HEK293 (cell line): ENCODE results near the gene CAPNS1.
A peak's percentile ranks its signal among the peaks of the same experiment; 100 is the strongest.

Source experiments
- EGR2 ChIP-seq: fragments of 450-650 bp; formaldehyde crosslinking; IDR thresholded peaks from 2 replicates; pipeline ENCODE4 v1.5.1; 2016; ENCODE audit warnings: low read depth, missing biosample characterization, missing genetic modification characterization
- HOXA7 ChIP-seq: sonication (generic); formaldehyde crosslinking; IDR thresholded peaks from 2 replicates; pipeline ENCODE4 v1.8.1; 2022; ENCODE audit warnings: missing genetic modification reagents, borderline replicate concordance
- HOXC10 ChIP-seq: sonication (generic); formaldehyde crosslinking; IDR thresholded peaks from 2 replicates; pipeline ENCODE4 v1.8.1; 2023; ENCODE audit warnings: mild to moderate bottlenecking, missing genetic modification reagents
- SCRT1 ChIP-seq: fragments of 450-650 bp; formaldehyde crosslinking; IDR thresholded peaks from 2 replicates; pipeline ENCODE4 v1.5.1; 2016; ENCODE audit warnings: missing biosample characterization, missing genetic modification characterization, borderline replicate concordance
- ZBTB48 ChIP-seq: fragments of 450-650 bp; formaldehyde crosslinking; IDR thresholded peaks from 2 replicates; pipeline ENCODE4 v1.5.1; 2016; ENCODE audit warnings: missing biosample characterization, missing genetic modification characterization
- ZEB2 ChIP-seq: fragments of 450-650 bp; formaldehyde crosslinking; IDR thresholded peaks from 2 replicates; pipeline ENCODE4 v1.5.1; 2016; ENCODE audit warnings: missing biosample characterization, missing genetic modification characterization
- ZNF157 ChIP-seq: fragments of 450-650 bp; formaldehyde crosslinking; IDR thresholded peaks from 2 replicates; pipeline ENCODE4 v1.5.1; 2016; ENCODE audit warnings: missing biosample characterization, missing genetic modification characterization
- ZNF24 ChIP-seq: fragments of 450-650 bp; formaldehyde crosslinking; IDR thresholded peaks from 2 replicates; pipeline ENCODE4 v1.5.1; 2016; ENCODE audit warnings: missing biosample characterization, missing genetic modification characterization
- ZNF266 ChIP-seq: fragments of 450-650 bp; formaldehyde crosslinking; IDR thresholded peaks from 2 replicates; pipeline ENCODE4 v1.5.1; 2016; ENCODE audit warnings: missing biosample characterization, missing genetic modification characterization, low read depth
- ZNF341 ChIP-seq: fragments of 450-650 bp; formaldehyde crosslinking; IDR thresholded peaks from 2 replicates; pipeline ENCODE4; 2016; ENCODE audit warnings: low read depth, missing biosample characterization, missing genetic modification characterization
- ZNF488 ChIP-seq: fragments of 450-650 bp; formaldehyde crosslinking; IDR thresholded peaks from 2 replicates; pipeline ENCODE4 v1.5.1; 2016; ENCODE audit warnings: missing biosample characterization, missing genetic modification characterization
- ZNF501 ChIP-seq: fragments of 450-650 bp; formaldehyde crosslinking; IDR thresholded peaks from 2 replicates; pipeline ENCODE4 v1.5.1; 2016; ENCODE audit warnings: missing biosample characterization, missing genetic modification characterization
- ZNF514 ChIP-seq: fragments of 450-650 bp; formaldehyde crosslinking; IDR thresholded peaks from 2 replicates; pipeline ENCODE4 v1.5.1; 2016; ENCODE audit warnings: missing biosample characterization, missing genetic modification characterization
- ZNF585B ChIP-seq: fragments of 450-650 bp; formaldehyde crosslinking; IDR thresholded peaks from 2 replicates; pipeline ENCODE4 v1.5.1; 2016; ENCODE audit warnings: missing biosample characterization, missing genetic modification characterization
- ZNF596 ChIP-seq: fragments of 450-650 bp; IDR thresholded peaks from 2 replicates; pipeline ENCODE4 v1.5.0; 2018; ENCODE audit warnings: missing biosample characterization, mild to moderate bottlenecking, missing genetic modification characterization, moderate library complexity
- ZNF610 ChIP-seq: fragments of 450-650 bp; formaldehyde crosslinking; IDR thresholded peaks from 2 replicates; pipeline ENCODE4 v1.5.1; 2016; ENCODE audit warnings: missing biosample characterization, missing genetic modification characterization, borderline replicate concordance
- ZNF626 ChIP-seq: fragments of 450-650 bp; sonication (Bioruptor Pico); formaldehyde crosslinking; IDR thresholded peaks from 2 replicates; pipeline ENCODE4 v1.5.1; 2018; ENCODE audit warnings: missing biosample characterization, missing genetic modification characterization, inconsistent platforms
- ZSCAN16 ChIP-seq: fragments of 450-650 bp; formaldehyde crosslinking; IDR thresholded peaks from 2 replicates; pipeline ENCODE4 v1.5.1; 2016; ENCODE audit warnings: missing biosample characterization, missing genetic modification characterization
- TF ChIP-seq, protein P1 (sequence below): fragments of 450-650 bp; formaldehyde crosslinking; IDR thresholded peaks from 2 replicates; pipeline ENCODE4; 2016; ENCODE audit warnings: missing biosample characterization, missing genetic modification characterization
- TF ChIP-seq, protein P2 (sequence below): fragments of 450-650 bp; formaldehyde crosslinking; IDR thresholded peaks from 2 replicates; pipeline ENCODE4 v1.5.1; 2017; ENCODE audit warnings: missing biosample characterization, mild to moderate bottlenecking, missing genetic modification characterization, moderate library complexity
- TF ChIP-seq, protein P3 (sequence below): fragments of 450-650 bp; formaldehyde crosslinking; IDR thresholded peaks from 2 replicates; pipeline ENCODE4 v1.5.1; 2016; ENCODE audit warnings: missing biosample characterization, missing genetic modification characterization
- TF ChIP-seq, protein P4 (sequence below): fragments of 450-650 bp; formaldehyde crosslinking; IDR thresholded peaks from 2 replicates; pipeline ENCODE4 v1.5.1; 2016; ENCODE audit warnings: missing biosample characterization, missing genetic modification characterization, borderline replicate concordance
- TF ChIP-seq, protein P5 (sequence below): fragments of 450-650 bp; formaldehyde crosslinking; IDR thresholded peaks from 2 replicates; pipeline ENCODE4 v1.5.1; 2016; ENCODE audit warnings: missing biosample characterization, missing genetic modification characterization, borderline replicate concordance
- TF ChIP-seq, protein P6 (sequence below): fragments of 450-650 bp; formaldehyde crosslinking; IDR thresholded peaks from 2 replicates; pipeline ENCODE4 v1.5.1; 2016; ENCODE audit warnings: missing biosample characterization, missing genetic modification characterization

CAPNS1 gene

DNA sequence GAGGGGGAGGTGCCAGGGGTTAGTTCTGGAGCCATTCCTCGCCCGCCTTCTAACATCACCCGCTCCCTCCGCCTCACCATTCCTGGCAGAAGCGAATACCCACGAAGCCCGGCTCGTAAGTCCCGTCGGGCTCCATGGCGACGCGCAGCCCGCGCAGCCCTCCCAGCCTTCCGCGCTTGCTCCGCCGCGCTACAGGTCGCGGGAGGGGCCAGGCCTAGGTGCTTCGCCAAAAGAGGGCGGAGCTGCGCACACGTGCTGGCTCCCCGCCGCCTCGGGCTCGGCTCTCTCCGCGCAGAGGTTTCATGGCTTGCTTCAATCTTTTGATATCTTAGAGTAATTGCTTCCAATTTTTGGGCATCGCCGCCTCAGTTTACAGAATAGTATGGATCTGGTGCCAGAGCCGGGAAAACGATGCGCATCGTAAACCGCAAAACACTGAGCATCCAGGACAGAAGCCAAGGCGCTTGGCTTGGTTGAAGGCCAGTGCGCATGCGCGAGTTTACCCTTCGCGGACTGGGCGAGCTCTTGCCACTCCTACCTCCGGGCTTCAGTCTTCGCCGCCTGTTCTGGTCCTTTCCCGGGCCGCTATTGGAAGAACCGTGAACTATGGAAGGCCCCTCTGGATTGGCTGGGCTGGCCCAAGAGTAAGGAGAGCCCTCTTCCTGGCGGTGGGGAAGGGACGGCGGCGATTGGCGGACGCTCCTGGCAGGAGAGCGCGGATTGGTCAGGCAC is 25.0 kb upstream of the CAPNS1 start, which contains the start of gene POLR2I (continued):
- TF ChIP-seq ZNF488 (tag by site-specific recombination) (no peak), ZBTB48 (tag by site-specific recombination) (no peak), ZNF157 (tag by site-specific recombination) (no peak), EGR2 (no peak), ZNF585B (tag by site-specific recombination) (no peak), ZNF596 (peak; percentile 12; the same call in 1 of the 2 replicates), SCRT1 (tag by site-specific recombination) (peak; percentile 100), ZNF501 (peak; percentile 98), ZNF266 (no peak), ZNF341 (peak; percentile 91), ZNF514 (tag by site-specific recombination) (no peak), ZNF24 (peak; percentile 88), ZSCAN16 (tag by site-specific recombination) (peak; percentile 4; the same call in 1 of the 2 replicates), ZNF626 (no peak), ZNF610 (tag by site-specific recombination) (peak; percentile 90), HOXC10 (no peak), ZEB2 (peak; percentile 91), HOXA7 (CRISPR knock-in tag) (no peak)
- TF ChIP-seq, protein P1, sequence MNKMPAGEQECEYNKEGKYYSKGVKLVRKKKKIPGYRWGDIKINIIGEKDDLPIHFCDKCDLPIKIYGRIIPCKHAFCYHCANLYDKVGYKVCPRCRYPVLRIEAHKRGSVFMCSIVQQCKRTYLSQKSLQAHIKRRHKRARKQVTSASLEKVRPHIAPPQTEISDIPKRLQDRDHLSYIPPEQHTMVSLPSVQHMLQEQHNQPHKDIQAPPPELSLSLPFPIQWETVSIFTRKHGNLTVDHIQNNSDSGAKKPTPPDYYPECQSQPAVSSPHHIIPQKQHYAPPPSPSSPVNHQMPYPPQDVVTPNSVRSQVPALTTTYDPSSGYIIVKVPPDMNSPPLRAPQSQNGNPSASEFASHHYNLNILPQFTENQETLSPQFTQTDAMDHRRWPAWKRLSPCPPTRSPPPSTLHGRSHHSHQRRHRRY (tag by site-specific recombination), result 0 out of 2 replicates have a peak, but pooled peaks have one; percentile 14
- TF ChIP-seq, protein P2, sequence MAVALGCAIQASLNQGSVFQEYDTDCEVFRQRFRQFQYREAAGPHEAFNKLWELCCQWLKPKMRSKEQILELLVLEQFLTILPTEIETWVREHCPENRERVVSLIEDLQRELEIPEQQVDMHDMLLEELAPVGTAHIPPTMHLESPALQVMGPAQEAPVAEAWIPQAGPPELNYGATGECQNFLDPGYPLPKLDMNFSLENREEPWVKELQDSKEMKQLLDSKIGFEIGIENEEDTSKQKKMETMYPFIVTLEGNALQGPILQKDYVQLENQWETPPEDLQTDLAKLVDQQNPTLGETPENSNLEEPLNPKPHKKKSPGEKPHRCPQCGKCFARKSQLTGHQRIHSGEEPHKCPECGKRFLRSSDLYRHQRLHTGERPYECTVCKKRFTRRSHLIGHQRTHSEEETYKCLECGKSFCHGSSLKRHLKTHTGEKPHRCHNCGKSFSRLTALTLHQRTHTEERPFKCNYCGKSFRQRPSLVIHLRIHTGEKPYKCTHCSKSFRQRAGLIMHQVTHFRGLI, result peak; percentile 85
- TF ChIP-seq, protein P3, sequence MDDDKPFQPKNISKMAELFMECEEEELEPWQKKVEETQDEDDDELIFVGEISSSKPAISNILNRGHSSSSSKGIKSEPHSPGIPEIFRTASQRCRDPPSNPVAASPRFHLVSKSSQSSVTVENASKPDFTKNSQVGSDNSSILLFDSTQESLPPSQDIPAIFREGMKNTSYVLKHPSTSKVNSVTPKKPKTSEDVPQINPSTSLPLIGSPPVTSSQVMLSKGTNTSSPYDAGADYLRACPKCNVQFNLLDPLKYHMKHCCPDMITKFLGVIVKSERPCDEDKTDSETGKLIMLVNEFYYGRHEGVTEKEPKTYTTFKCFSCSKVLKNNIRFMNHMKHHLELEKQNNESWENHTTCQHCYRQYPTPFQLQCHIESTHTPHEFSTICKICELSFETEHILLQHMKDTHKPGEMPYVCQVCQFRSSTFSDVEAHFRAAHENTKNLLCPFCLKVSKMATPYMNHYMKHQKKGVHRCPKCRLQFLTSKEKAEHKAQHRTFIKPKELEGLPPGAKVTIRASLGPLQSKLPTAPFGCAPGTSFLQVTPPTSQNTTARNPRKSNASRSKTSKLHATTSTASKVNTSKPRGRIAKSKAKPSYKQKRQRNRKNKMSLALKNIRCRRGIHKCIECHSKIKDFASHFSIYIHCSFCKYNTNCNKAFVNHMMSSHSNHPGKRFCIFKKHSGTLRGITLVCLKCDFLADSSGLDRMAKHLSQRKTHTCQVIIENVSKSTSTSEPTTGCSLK (tag by site-specific recombination), result no peak
- TF ChIP-seq, protein P4, sequence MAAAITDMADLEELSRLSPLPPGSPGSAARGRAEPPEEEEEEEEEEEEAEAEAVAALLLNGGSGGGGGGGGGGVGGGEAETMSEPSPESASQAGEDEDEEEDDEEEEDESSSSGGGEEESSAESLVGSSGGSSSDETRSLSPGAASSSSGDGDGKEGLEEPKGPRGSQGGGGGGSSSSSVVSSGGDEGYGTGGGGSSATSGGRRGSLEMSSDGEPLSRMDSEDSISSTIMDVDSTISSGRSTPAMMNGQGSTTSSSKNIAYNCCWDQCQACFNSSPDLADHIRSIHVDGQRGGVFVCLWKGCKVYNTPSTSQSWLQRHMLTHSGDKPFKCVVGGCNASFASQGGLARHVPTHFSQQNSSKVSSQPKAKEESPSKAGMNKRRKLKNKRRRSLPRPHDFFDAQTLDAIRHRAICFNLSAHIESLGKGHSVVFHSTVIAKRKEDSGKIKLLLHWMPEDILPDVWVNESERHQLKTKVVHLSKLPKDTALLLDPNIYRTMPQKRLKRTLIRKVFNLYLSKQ, result no peak
- TF ChIP-seq, protein P5, sequence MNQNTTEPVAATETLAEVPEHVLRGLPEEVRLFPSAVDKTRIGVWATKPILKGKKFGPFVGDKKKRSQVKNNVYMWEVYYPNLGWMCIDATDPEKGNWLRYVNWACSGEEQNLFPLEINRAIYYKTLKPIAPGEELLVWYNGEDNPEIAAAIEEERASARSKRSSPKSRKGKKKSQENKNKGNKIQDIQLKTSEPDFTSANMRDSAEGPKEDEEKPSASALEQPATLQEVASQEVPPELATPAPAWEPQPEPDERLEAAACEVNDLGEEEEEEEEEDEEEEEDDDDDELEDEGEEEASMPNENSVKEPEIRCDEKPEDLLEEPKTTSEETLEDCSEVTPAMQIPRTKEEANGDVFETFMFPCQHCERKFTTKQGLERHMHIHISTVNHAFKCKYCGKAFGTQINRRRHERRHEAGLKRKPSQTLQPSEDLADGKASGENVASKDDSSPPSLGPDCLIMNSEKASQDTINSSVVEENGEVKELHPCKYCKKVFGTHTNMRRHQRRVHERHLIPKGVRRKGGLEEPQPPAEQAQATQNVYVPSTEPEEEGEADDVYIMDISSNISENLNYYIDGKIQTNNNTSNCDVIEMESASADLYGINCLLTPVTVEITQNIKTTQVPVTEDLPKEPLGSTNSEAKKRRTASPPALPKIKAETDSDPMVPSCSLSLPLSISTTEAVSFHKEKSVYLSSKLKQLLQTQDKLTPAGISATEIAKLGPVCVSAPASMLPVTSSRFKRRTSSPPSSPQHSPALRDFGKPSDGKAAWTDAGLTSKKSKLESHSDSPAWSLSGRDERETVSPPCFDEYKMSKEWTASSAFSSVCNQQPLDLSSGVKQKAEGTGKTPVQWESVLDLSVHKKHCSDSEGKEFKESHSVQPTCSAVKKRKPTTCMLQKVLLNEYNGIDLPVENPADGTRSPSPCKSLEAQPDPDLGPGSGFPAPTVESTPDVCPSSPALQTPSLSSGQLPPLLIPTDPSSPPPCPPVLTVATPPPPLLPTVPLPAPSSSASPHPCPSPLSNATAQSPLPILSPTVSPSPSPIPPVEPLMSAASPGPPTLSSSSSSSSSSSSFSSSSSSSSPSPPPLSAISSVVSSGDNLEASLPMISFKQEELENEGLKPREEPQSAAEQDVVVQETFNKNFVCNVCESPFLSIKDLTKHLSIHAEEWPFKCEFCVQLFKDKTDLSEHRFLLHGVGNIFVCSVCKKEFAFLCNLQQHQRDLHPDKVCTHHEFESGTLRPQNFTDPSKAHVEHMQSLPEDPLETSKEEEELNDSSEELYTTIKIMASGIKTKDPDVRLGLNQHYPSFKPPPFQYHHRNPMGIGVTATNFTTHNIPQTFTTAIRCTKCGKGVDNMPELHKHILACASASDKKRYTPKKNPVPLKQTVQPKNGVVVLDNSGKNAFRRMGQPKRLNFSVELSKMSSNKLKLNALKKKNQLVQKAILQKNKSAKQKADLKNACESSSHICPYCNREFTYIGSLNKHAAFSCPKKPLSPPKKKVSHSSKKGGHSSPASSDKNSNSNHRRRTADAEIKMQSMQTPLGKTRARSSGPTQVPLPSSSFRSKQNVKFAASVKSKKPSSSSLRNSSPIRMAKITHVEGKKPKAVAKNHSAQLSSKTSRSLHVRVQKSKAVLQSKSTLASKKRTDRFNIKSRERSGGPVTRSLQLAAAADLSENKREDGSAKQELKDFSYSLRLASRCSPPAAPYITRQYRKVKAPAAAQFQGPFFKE (tag by site-specific recombination), result no peak
- TF ChIP-seq, protein P6, sequence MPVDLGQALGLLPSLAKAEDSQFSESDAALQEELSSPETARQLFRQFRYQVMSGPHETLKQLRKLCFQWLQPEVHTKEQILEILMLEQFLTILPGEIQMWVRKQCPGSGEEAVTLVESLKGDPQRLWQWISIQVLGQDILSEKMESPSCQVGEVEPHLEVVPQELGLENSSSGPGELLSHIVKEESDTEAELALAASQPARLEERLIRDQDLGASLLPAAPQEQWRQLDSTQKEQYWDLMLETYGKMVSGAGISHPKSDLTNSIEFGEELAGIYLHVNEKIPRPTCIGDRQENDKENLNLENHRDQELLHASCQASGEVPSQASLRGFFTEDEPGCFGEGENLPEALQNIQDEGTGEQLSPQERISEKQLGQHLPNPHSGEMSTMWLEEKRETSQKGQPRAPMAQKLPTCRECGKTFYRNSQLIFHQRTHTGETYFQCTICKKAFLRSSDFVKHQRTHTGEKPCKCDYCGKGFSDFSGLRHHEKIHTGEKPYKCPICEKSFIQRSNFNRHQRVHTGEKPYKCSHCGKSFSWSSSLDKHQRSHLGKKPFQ, result peak; percentile 44; the same call in 1 of the 2 replicates
